OCI-M2 (cell line): ENCODE measurements around the gene NAV1.
"Not testable (repeated sequence)": the region's sequence is repeated elsewhere in the genome, so short reads cannot be mapped to it uniquely, and the experiment has no call there.

Source experiments
- DNase-seq: peaks from one replicate; lab custom pipeline; 2025; ENCODE audit not compliant: unreplicated experiment; lab: John Stamatoyannopoulos, UW

Gene NAV1

GRCh38 chr1:201543871-201544642 lies 5.1 kb downstream of the NAV1 start:
- DNase-seq = no peak

DNA sequence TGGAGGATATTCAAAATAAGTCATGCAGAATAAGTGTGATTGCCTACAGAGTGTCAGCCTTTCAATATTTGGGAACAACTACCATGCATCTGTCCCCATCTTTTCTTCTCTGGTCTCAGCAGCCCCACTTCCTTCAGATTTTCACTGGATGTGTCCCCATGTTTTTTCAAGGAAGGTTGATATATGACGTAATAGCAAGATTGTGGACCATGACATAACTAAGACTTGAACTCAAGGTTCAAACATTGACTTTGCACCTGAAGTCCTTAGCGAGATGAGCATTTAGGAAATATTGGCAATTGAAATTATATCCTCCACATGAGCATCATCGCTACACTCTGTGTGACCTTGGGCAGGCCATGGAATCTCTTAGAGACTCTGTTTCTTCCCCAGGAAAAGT lies 5.8 kb downstream of the NAV1 start:
- no peak for DNase-seq

DNA sequence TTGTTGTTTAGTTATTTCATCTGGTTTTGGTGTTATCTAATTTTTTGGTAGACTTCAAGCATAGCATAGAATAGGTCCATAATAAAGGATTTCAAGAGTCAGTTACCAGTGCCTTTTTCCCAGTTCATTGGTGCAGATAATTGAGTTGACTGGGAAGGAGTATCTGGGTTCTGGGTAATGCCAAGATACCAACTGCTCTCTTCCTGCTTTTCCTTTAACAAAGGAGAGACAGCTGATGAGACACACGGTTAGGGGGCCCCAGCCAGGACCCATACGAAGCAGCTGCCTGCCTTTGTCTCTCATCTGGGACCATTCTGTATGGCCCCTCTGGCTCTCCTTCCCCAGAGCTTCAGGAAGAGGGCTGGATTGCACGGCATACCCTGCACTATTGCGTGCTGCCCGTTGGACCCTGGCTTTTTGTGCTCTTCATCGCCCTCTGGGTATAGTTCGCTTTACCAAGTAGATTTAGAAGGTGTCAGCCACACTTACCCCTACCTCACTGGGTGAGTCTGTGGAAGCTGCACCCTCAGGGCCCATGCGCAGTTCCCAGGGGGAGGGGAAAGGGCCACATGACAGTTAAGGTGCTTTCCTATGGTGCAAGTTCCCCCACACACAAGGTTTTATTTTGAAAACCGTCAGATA lies 7.0 kb downstream of the NAV1 start:
- no peak for DNase-seq

GRCh38 chr1:201549522-201549921 lies 10.6 kb downstream of the NAV1 start:
- not testable (repeated sequence) for DNase-seq

- DNase-seq = no peak
Observed at GRCh38 chr1:201551096-201551495, 12.2 kb downstream of the NAV1 start.

GRCh38 chr1:201551877-201552731 lies 13.2 kb downstream of the NAV1 start:
- no peak for DNase-seq

DNA sequence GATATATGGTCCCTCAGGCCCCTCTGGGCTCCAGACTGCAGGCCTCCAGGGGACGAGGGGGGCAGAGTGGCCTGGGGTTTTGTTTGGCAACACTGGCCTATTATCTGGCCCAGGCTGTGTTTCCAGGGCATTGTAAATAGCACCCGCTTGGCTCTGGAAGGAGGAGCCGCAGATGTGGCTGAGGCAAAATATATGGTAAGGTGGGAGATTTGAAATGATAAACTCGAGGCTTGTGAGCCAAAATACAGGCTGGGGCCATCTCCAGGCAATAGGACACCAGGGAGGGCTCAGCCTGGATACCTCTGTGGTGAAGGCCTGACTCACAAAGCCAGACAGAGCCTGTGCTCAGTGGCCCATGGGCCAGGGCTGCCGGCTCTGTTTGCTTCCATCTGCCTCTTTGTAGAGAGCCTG lies 14.0 kb downstream of the NAV1 start:
- DNase-seq = no peak

- DNase-seq = no peak
Observed at GRCh38 chr1:201553496-201554189, 14.7 kb downstream of the NAV1 start.

GRCh38 chr1:201554190-201554600 lies 15.3 kb downstream of the NAV1 start:
- DNase-seq = no peak

GRCh38 chr1:201554789-201555592 lies 16.1 kb downstream of the NAV1 start:
- DNase-seq = no peak

GRCh38 chr1:201555593-201555945 lies 16.6 kb downstream of the NAV1 start:
- DNase-seq = no peak

- no peak for DNase-seq
Observed at GRCh38 chr1:201556841-201557571, 18.1 kb downstream of the NAV1 start.

DNA sequence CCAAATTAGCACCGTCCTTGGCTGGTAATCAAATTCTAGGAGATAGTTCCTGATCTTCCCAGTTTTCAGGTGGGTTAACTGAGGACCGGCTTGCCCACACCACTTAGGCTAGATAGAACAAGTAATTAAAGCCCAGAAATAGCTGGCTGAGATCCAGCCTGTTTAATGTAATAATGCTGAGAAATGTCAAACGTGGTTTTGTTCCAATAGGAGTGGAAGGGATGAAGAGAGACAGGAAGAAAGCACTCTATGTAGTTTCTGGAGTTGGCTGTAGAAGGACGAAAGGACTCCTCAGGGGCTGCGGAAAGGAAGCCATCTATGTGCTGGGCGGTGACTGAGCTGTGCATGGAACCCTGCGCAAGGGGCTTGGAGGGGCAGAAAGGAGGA lies 18.6 kb downstream of the NAV1 start:
- DNase-seq = no peak

- no peak for DNase-seq
Observed at GRCh38 chr1:201559679-201560162, 20.8 kb downstream of the NAV1 start.

- no peak for DNase-seq
Observed at GRCh38 chr1:201560328-201561194, 21.6 kb downstream of the NAV1 start.

- DNase-seq = no peak
Observed at GRCh38 chr1:201561195-201561564, 22.3 kb downstream of the NAV1 start.

DNA sequence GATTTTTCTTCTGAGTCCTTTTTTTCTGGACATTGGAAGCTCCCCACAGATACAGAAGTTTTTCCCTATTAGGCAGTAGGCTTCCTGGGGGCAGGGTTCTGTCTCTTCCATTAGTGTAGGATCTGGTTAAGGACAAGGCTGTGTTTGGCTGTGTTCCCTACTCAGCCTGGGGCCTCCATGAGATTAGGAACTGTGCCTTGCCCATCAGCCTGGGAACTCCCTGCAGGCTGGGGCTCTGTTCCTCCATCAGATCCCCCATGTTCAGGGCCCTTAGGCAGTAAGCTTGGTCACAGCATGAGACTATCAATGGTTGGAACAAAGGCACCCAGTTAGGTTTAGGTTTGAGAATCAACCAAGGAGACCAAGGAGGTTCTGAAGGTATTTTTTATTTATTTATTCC lies 22.7 kb downstream of the NAV1 start:
- DNase-seq = no peak

DNA sequence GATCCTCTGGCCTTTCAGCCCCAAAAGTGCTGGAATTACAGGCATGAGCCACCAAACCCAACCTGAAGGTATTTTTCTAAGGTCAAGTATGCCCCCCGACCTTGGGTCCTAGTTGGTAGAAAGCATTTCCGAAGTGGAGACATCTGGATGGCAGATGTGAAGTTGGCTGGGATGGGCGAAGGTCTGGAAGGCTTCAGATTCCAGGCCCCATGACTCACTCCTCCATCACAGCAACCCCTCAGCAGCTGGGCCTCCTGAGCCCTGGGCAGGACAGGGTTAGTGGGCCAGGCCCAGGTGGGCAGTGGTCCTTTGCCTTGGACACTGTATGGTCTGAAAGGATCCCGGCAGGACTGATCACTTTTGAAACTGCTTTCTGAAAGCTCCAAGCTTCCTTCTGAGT lies 23.3 kb downstream of the NAV1 start:
- DNase-seq = no peak
